GM23338 (cell line): Measurements from ENCODE around the gene CDH4. TPM values are rescaled to one million over a fixed set of nuclear protein-coding genes. Genes with fewer than 3 reads are reported as not detected.

ENCODE experiments used
- ATAC-seq: fragments of 200-7000 bp; cut with Tn5 transposase; 3 replicates; pipeline ENCODE4 v1.9.1; 2020
- DNase-seq: peaks from one replicate; pipeline ENCODE4 v3.0.0-alpha.2; 2015; ENCODE audit warnings: low spot score
- H2AFZ ChIP-seq: fragments of 200-600 bp; sonication (generic); 2 replicates; pipeline ENCODE4 v1.8.0; 2016; ENCODE audit warnings: antibody characterized with exemption, mild to moderate bottlenecking, moderate library complexity
- H3F3A ChIP-seq: fragments of 200-600 bp; sonication (generic); replicated peaks from 2 replicates; pipeline ENCODE4 v1.8.0; 2017; ENCODE audit warnings: antibody characterized with exemption, mixed run types, low read depth
- H3K27ac ChIP-seq: fragments of 200-600 bp; sonication (generic); 2 replicates; pipeline ENCODE4 v1.6.1; 2016; ENCODE audit warnings: low read depth
- H3K27me3 ChIP-seq: fragments of 200-600 bp; sonication (generic); 2 replicates; pipeline ENCODE4 v1.8.0; 2016; ENCODE audit warnings: mild to moderate bottlenecking, mixed run types, moderate library complexity; ENCODE audit not compliant: insufficient read depth
- H3K36me3 ChIP-seq: fragments of 200-600 bp; sonication (generic); 2 replicates; pipeline ENCODE4 v1.8.0; 2016; ENCODE audit warnings: mild to moderate bottlenecking; ENCODE audit not compliant: insufficient read depth
- H3K4me1 ChIP-seq: fragments of 200-600 bp; sonication (generic); 2 replicates; pipeline ENCODE4 v1.8.0; 2016; ENCODE audit warnings: mild to moderate bottlenecking, moderate library complexity; ENCODE audit not compliant: insufficient read depth
- H3K4me2 ChIP-seq: fragments of 200-600 bp; sonication (generic); 2 replicates; pipeline ENCODE4 v1.7.1; 2017; ENCODE audit warnings: mixed run types
- H3K4me3 ChIP-seq: fragments of 200-600 bp; sonication (generic); 2 replicates; pipeline ENCODE4 v1.6.1; 2016; ENCODE audit warnings: mixed run types
- H3K79me2 ChIP-seq: fragments of 200-600 bp; sonication (generic); replicated peaks from 2 replicates; pipeline ENCODE4 v1.8.0; 2017; ENCODE audit warnings: mild to moderate bottlenecking; ENCODE audit not compliant: insufficient read depth
- H3K9me2 ChIP-seq: fragments of 200-600 bp; sonication (generic); 2 replicates; pipeline ENCODE4 v1.8.0; 2017; ENCODE audit not compliant: insufficient read depth
- H4K20me1 ChIP-seq: fragments of 200-600 bp; sonication (generic); replicated peaks from 2 replicates; pipeline ENCODE4 v1.8.0; 2017; ENCODE audit warnings: mild to moderate bottlenecking; ENCODE audit not compliant: insufficient read depth
- H3K27ac Mint-ChIP-seq: 2 replicates; pipeline ENCODE4 v1.8.0; 2020; ENCODE audit warnings: inconsistent platforms, mild to moderate bottlenecking, moderate library complexity, mixed read lengths
- H3K27me3 Mint-ChIP-seq: 3 replicates; pipeline ENCODE4 v1.8.0; 2022; ENCODE audit warnings: low read depth, mild to moderate bottlenecking, moderate library complexity, mixed read lengths, inconsistent platforms; ENCODE audit not compliant: insufficient read depth, poor library complexity
- H3K36me3 Mint-ChIP-seq: 3 replicates; pipeline ENCODE4 v1.8.0; 2021; ENCODE audit warnings: low read depth, mild to moderate bottlenecking, inconsistent platforms, moderate library complexity, mixed read lengths
- H3K4me1 Mint-ChIP-seq: 3 replicates; pipeline ENCODE4 v1.8.0; 2020; ENCODE audit warnings: mild to moderate bottlenecking, inconsistent platforms, mixed read lengths
- H3K4me3 Mint-ChIP-seq: 3 replicates; pipeline ENCODE4 v1.8.0; 2021; ENCODE audit warnings: moderate library complexity, mild to moderate bottlenecking, inconsistent platforms, mixed read lengths
- H3K9me3 Mint-ChIP-seq: 3 replicates; pipeline ENCODE4 v1.8.0; 2020; ENCODE audit warnings: moderate library complexity, mild to moderate bottlenecking, inconsistent platforms, mixed read lengths
- CREB1 ChIP-seq: fragments of 250-450 bp; sonication (Bioruptor Pico); IDR thresholded peaks from 2 replicates; pipeline ENCODE4 v1.5.0; 2020; ENCODE audit warnings: low read depth, mild to moderate bottlenecking, moderate library complexity
- CTCF ChIP-seq, 2 experiments: fragments of 200-600 bp in 1 of 2; sonication (generic) in 1 of 2; conservative IDR thresholded peaks; 2 replicates each; pipeline versions ENCODE4 v1.5.1 to v1.6.1; 2016 to 2017; ENCODE audit warnings: antibody characterized with exemption in 2 of 2, low read depth in 2 of 2, mild to moderate bottlenecking in 2 of 2, moderate library complexity in 1 of 2
- ETS1 ChIP-seq: IDR thresholded peaks from 2 replicates; pipeline ENCODE4 v1.6.1; 2016; ENCODE audit warnings: antibody characterized with exemption
- EZH2 ChIP-seq: fragments of 200-600 bp; sonication (generic); IDR thresholded peaks from one replicate; pipeline ENCODE4 v1.8.0; 2017; ENCODE audit warnings: antibody characterized with exemption, mild to moderate bottlenecking, low read depth; ENCODE audit not compliant: unreplicated experiment
- EZH2phosphoT487 ChIP-seq: fragments of 200-600 bp; sonication (generic); IDR thresholded peaks from one replicate; pipeline ENCODE4 v1.8.1; 2018; ENCODE audit warnings: antibody characterized with exemption; ENCODE audit not compliant: unreplicated experiment
- JUNB ChIP-seq: IDR thresholded peaks from one replicate; pipeline ENCODE4 v1.6.1; 2016; ENCODE audit warnings: antibody characterized with exemption; ENCODE audit not compliant: unreplicated experiment
- NANOG ChIP-seq: IDR thresholded peaks from 2 replicates; pipeline ENCODE4 v1.6.1; 2016; ENCODE audit warnings: antibody characterized with exemption, borderline replicate concordance
- POLR2AphosphoS5 ChIP-seq: IDR thresholded peaks from 2 replicates; pipeline ENCODE4 v1.6.1; 2016; ENCODE audit warnings: antibody characterized with exemption, low read depth
- REST ChIP-seq: IDR thresholded peaks from one replicate; pipeline ENCODE4 v1.6.1; 2018; ENCODE audit warnings: antibody characterized with exemption; ENCODE audit not compliant: unreplicated experiment
- STAT1 ChIP-seq: IDR thresholded peaks from one replicate; pipeline ENCODE4 v1.6.1; 2016; ENCODE audit warnings: antibody characterized with exemption; ENCODE audit not compliant: unreplicated experiment
- ZNF114 ChIP-seq: fragments of 250-450 bp; sonication (Bioruptor Pico); IDR thresholded peaks from 2 replicates; pipeline ENCODE4 v1.5.0; 2020; ENCODE audit warnings: mild to moderate bottlenecking, moderate library complexity
- ZNF331 ChIP-seq: fragments of 250-450 bp; sonication (Bioruptor Pico); IDR thresholded peaks from 2 replicates; pipeline ENCODE4 v1.5.0; 2020; ENCODE audit warnings: low read depth, mild to moderate bottlenecking, moderate library complexity
- ZNF462 ChIP-seq: fragments of 250-450 bp; sonication (Bioruptor Pico); IDR thresholded peaks from 2 replicates; pipeline ENCODE4 v1.5.0; 2020; ENCODE audit warnings: mild to moderate bottlenecking, moderate library complexity
- polyA plus RNA-seq: library from polyadenylated mRNA; unstranded; fragments of >200 nt; fragmentation: Nextera tagmentation; extraction: Ambion mirVana; gene quantifications from 2 replicates; pipeline ENCODE4 v1.2.1, GENCODE V29; 2016
- total RNA-seq: library from RNA; depleted of rRNA; stranded (reverse); fragments of >200 nt; shearing (Covaris generic); gene quantifications from 2 replicates; pipeline ENCODE4 v1.2.3, GENCODE V29; 2014

Gene CDH4
- total and polyA plus RNA-seq, 2 experiments from 2014 or later = 1.2 to 4.2 TPM

GRCh38 chr20:61926796-61927192 is 674.7 kb downstream of the CDH4 start:
- ATAC-seq (no peak), DNase-seq (no peak)
- Histone ChIP-seq H3K4me1 (no peaks in the 10 kb centered on the region), H3K27ac (no peak overlapping the region), H3K4me2 (no peak overlapping the region), H3K9me2 (no peaks in the 10 kb centered on the region), H3K27me3 (no peaks in the 10 kb centered on the region), H3K4me3 (no peak overlapping the region), H2AFZ (no peak overlapping the region), H4K20me1 (no peaks in the 10 kb centered on the region), H3F3A (no peaks in the 10 kb centered on the region), H3K79me2 (no peaks in the 10 kb centered on the region), H3K36me3 (no peaks in the 10 kb centered on the region)
- H3K36me3 Mint-ChIP-seq = peaks cover 7% of the 10 kb centered on the region; the same call in 2 of the 3 replicates
- H3K4me1 Mint-ChIP-seq = no peaks in the 10 kb centered on the region
- peaks cover 5% of the 10 kb centered on the region for H3K27me3 Mint-ChIP-seq
- no peak overlapping the region for H3K27ac Mint-ChIP-seq
- TF ChIP-seq STAT1 = no peak
- TF ChIP-seq CREB1 (CRISPR knock-in tag) = no peak
- no peak for TF ChIP-seq ETS1
- TF ChIP-seq ZNF114 (CRISPR knock-in tag) = no peak
- no peak for TF ChIP-seq NANOG
- no peak for TF ChIP-seq ZNF331 (CRISPR knock-in tag)
- no peak for TF ChIP-seq ZNF462 (CRISPR knock-in tag)
- no peak for TF ChIP-seq EZH2phosphoT487
- TF ChIP-seq JUNB = no peak
- TF ChIP-seq POLR2AphosphoS5 = no peak
- TF ChIP-seq CTCF (conservative IDR thresholded peaks at IDR 0.05; ENCODE audit: low read depth in 2 of 2) = no peak
- TF ChIP-seq REST = no peak
- TF ChIP-seq EZH2 = no peak
- peaks cover 4% of the 10 kb centered on the region for H3K9me3 Mint-ChIP-seq
- H3K4me3 Mint-ChIP-seq = no peak overlapping the region
